NCI-H526 treated with DMSO at 0.1 percent for 48 hours (cell line): ENCODE results near the gene KIR3DL3.
"Not testable (repeated sequence)": the region's sequence is repeated elsewhere in the genome, so short reads cannot be mapped to it uniquely, and the experiment has no call there.

ENCODE experiments used
- DNase-seq: peaks from one replicate; lab custom pipeline; 2025; lab: John Stamatoyannopoulos, UW

KIR3DL3 gene

GRCh38 chr19:54731191-54731590 lies 6.9 kb downstream of the KIR3DL3 start:
- DNase-seq: no peak

- not testable (repeated sequence) for DNase-seq
Observed at GRCh38 chr19:54738306-54738705, 14.1 kb downstream of the KIR3DL3 start, which contains the start of gene KIR2DL3. Gene KIR2DL3 (plus strand): TSS chr19:54738513. CDS start chr19:54738546, 33 bp downstream.

GRCh38 chr19:54738715-54739114 lies 14.5 kb downstream of the KIR3DL3 start:
- no peak for DNase-seq

- DNase-seq: no peak
Observed at GRCh38 chr19:54739587-54740497, 15.6 kb downstream of the KIR3DL3 start.

- DNase-seq: not testable (repeated sequence)
Observed at GRCh38 chr19:54741950-54742349, 17.7 kb downstream of the KIR3DL3 start.

GRCh38 chr19:54744080-54744479 lies 19.8 kb downstream of the KIR3DL3 start:
- DNase-seq: not testable (repeated sequence)

GRCh38 chr19:54747614-54748322 lies 23.5 kb downstream of the KIR3DL3 start:
- DNase-seq: not testable (repeated sequence)

- not testable (repeated sequence) for DNase-seq
Observed at GRCh38 chr19:54750276-54750675, 26.0 kb downstream of the KIR3DL3 start.

GRCh38 chr19:54756204-54757110 lies 32.2 kb downstream of the KIR3DL3 start:
- DNase-seq: not testable (repeated sequence)

- not testable (repeated sequence) for DNase-seq
Observed at GRCh38 chr19:54758577-54758976, 34.3 kb downstream of the KIR3DL3 start.

- not testable (repeated sequence) for DNase-seq
Observed at GRCh38 chr19:54764219-54764618, 40.0 kb downstream of the KIR3DL3 start.

GRCh38 chr19:54766464-54766863 lies 42.2 kb downstream of the KIR3DL3 start:
- not testable (repeated sequence) for DNase-seq

GRCh38 chr19:54769646-54770045 lies 45.4 kb downstream of the KIR3DL3 start, which contains the start of gene KIR2DL1:
Gene KIR2DL1 (plus strand): TSS chr19:54769793. CDS start chr19:54769851, 58 bp downstream.
- not testable (repeated sequence) for DNase-seq

GRCh38 chr19:54770511-54770910 lies 46.3 kb downstream of the KIR3DL3 start:
- DNase-seq: not testable (repeated sequence)

GRCh38 chr19:54771018-54771960 lies 47.0 kb downstream of the KIR3DL3 start:
- DNase-seq: not testable (repeated sequence)

- not testable (repeated sequence) for DNase-seq
Observed at GRCh38 chr19:54772666-54773065, 48.4 kb downstream of the KIR3DL3 start.

GRCh38 chr19:54775095-54775815 lies 51.0 kb downstream of the KIR3DL3 start:
- not testable (repeated sequence) for DNase-seq

GRCh38 chr19:54775830-54776229 lies 51.6 kb downstream of the KIR3DL3 start:
- not testable (repeated sequence) for DNase-seq

GRCh38 chr19:54777851-54778250 lies 53.6 kb downstream of the KIR3DL3 start:
- not testable (repeated sequence) for DNase-seq

- DNase-seq: not testable (repeated sequence)
Observed at GRCh38 chr19:54778896-54779295, 54.7 kb downstream of the KIR3DL3 start.
